Hematopoietic multipotent progenitor cell treated with erythropoietin and hydrocortisone succinate and interleukin-3 and kit ligand, for 17 days (in vitro differentiated cells): Measurements from ENCODE around the gene DECR2.
"Not testable (repeated sequence)": the region's sequence is repeated elsewhere in the genome, so short reads cannot be mapped to it uniquely, and the experiment has no call there.

Source experiments
- DNase-seq: peaks from one replicate; pipeline ENCODE4 v3.0.0-alpha.2; 2015; ENCODE audit warnings: low spot score

DECR2 gene

DNA sequence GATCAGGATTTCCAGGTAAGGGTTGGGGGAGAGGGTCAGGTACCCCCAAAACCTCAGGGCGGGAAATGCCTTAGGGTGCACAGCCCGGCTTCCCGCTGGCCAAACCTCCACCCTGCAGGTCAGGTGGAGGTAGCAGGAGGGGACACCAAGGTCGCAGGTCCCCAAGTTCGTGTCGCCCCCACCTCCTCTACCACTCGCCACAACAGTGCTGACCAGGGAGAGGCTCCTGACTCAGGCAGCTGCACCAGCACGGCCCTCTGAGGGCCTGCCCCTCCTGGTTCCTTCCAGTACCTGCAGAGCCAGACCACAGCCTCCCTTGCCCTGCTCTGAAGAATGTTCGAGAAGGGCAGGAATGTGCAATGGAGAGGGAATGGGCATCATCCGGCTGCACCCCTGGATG is 35.2 kb upstream of the DECR2 start:
- no peak for DNase-seq

DNA sequence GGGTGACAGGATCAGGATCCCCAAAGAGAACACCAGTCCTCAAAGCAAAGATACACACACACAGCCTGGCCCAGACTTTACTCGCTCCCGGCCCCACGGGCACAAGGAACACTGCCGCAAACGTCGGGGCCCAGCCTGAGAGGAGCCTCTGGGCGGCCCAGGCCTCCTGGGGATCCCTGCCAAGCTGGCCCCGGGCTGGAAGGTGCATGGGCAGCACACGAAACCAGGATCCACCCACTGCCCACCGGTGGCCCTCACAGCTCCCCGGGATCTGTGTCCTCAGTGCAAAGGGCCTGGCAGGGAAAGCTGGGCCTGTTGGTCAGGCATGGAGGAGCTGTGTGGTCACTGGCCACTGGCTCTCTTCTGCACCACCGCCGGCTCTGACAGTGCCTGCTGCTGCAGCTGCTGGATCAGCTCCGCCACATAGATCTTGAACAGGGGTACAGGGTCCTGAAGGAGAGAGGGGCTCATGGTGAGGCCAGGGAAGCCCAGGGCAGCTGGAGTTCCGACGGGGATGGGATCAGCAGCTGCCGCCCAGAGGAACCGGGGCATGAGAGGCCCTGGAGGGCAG is 34.3 kb upstream of the DECR2 start:
- no peak for DNase-seq

DNA sequence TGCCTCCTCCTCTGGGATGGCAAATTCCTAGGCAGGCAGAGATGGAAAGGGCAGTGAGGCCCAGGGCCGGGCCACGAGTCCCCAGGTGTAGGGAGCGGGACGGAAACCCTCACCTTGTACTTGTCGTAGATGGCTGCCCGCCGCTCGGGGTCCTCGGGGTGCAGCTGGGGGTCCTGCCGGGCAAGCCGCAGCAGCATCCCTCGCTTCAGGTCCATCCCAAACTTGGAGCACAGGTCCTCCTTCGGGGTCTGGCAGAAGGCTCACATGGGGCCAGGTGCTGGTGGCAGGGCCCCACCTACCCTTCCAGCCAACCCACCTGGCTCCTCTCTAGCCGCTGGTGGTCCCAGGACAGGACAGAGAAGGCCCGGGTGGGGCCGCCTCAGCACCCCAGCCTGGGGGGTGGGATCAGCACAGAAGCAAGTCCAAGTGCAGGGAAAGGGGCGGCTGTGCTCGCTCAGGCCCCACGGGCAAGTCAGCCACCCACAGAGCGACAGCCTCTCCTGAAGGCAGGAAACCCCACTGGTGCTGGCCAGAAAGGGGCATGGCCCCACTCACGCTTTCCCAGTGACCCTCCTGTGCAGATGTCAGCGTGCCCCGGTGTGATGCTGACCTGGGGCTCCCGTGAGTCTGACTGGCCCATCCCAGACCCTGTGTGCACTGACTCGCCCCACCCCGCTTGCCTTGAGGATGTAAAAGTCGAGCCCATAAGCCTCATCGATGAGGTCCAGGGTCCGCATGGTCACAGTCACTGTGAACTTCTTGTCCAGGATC is 33.1 kb upstream of the DECR2 start:
- DNase-seq: no peak

DNA sequence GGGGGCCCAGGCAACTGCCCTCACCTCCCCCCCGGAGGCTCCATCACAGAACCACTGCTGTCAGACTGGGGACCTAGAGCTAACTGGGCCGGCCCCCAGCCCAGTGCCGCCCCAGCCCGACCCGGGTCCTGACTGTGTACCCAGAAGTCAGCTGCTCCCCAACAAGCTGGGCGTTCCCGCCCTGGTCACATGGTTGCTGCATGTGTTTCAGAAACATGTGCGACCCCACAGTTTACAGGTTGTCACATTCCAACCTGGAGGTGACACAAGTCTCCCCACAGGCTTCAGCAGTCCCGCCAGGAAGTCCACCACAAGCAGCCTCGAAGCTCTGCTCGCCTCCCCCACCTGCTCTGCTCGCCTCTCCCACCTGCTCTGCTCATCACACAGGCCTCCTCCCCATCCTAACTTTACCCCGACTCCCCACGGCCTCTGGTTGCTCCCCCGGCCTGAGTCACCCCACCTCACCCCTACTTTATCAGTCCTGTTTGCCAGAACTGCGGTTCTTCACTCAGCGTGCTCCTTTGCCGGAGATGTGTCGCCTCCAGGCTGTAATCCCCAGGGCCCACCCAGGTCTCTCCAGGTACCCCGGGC is 32.3 kb upstream of the DECR2 start:
- no peak for DNase-seq

DNA sequence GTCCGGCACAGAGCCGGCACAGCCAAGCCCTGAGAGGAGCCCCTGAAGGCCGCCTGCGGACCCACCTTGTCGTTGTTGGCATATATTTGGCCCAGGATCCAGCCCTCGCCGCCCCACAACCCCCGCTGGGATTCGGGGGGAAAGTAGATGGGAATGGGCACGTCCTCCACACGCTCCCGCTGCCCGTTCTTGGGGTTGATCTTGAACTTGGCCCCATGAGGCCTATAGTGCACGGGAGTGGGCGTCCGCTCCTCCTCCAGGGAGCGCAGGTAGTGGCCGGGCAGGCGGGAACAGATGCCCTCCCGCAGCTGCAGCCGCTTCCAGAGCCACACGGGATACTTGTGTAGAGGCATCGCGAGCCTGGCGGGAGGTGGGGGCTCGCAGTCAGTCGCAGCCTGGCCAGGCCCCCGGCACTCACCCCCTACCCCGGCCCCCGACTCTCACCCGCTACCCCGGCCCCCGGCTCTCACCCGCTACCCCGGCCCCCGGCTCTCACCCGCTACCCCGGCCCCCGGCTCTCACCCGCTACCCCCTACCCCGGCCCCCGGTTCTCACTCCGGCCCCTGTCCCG is 31.7 kb upstream of the DECR2 start:
- no peak for DNase-seq

DNA sequence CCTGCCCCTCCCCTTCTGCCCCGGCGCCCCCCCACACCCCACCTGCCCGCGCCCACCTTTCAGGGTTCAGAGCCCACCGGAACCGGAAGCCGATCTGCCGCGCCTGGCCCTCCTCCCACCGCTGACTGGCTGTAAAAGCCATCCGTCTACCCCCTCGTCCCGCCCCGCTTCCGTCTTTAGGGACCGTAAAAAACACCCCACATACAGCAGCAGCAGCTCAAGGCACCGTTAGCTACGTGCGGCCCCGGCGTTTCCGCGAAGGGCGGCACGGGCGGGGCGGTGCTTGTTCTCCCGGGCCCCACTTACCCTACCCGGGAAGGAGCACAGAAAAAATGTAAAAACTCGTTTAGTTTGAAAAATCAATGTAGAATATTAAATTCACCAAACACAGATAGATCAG is 31.2 kb upstream of the DECR2 start, which contains the start of gene MRPL28:
Gene MRPL28 (minus strand): TSS at position 96 of the 400 bp plus-strand sequence. CDS start 320 bp downstream, outside the sequence.
- DNase-seq: peak; percentile 91

DNA sequence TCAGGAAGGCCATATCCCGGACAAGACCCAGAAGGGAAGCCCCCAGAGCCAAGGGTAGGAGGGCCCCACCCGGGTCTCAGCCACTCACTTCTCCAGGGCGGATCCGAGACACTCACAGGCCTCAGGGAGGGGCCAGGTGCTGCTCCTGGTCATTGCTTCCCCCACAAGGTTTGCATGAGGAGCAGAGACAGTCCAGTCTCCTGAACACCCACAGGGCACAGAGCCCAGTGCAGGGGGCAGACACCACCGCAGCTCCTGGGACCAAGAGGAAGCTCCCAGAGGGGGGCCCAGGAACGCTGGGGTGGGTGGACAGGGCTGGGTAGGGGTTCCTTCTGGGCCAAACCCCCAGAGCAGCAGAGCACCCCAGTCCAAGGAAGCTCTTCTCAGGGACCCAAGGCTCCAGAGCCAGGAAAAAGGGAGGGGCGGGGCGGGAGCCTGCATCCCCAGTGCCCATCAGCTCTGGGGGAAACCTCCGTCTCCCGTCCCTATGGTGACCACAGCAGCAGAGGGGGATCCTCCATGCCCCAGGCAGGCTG is 30.6 kb upstream of the DECR2 start:
- no peak for DNase-seq

DNA sequence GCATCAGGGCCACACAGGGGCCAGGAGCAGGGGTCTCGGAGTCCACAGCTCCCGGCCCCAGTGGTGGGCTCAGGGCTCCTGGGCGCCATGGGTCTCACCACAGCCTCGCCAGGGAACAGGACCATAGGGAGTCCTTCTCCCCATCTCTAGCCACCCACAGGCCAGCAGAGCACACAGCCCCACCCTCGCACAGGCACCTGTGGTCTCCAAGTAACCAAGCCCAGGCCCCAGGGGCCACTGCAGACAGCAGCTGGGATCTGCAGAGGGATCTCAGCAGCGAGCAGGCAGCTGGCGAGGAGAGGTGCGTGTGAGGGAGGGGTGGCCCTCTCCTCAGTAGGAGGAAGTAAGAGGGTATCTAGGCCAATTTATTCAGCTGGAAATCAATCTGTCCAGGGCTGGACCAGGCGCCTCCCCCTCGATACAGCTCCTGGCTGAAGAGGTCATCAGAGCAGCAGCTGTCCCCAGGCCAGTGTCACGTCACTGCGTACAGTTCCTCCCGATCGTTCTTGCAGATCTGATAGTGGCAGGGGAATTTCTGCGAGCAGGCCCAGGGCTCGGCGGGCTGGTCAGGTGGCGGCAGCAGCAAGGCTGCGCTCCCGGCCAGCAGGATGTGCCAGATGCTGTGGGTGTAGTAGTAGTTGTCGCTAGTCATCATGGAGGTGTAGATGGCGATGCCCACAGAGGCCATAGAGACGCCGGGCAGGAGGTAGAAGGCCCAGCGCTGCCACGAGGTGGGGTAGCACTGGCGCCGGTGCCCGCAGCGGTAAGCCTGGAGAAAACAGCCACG is 30.0 kb upstream of the DECR2 start:
- DNase-seq: no peak

DNA sequence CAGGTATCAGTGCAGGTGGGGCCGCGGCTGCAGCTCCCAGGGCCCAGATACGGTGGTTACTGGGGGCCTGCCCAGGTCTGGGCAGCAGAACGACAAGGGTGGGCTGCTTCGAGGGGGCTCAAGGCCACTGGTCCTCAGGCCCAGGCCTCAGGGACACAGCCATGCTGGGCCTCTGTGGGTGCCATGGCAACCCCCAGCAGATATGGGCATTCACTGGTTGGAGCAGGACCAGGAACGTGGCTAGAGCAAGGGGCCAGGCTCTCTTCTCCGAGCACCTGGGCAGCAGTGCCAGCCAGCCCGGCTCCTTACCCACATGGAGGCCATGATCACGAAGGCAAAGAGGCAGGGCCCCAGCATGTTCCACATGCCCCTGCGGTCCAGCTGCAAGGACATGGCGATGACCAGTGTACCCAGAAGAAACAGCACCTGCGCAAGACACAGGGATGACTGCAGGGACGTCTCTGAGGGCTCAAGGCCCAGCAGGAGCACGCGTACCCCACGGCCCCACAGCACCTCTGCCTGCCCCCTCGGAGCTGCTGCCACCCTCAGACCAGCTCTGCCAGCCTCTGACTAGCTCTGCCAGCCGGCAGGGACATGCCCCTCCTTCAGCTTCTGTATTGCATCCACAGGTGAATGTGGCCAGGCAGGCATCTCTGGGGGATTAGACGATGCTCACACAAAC is 29.2 kb upstream of the DECR2 start:
- no peak for DNase-seq

DNA sequence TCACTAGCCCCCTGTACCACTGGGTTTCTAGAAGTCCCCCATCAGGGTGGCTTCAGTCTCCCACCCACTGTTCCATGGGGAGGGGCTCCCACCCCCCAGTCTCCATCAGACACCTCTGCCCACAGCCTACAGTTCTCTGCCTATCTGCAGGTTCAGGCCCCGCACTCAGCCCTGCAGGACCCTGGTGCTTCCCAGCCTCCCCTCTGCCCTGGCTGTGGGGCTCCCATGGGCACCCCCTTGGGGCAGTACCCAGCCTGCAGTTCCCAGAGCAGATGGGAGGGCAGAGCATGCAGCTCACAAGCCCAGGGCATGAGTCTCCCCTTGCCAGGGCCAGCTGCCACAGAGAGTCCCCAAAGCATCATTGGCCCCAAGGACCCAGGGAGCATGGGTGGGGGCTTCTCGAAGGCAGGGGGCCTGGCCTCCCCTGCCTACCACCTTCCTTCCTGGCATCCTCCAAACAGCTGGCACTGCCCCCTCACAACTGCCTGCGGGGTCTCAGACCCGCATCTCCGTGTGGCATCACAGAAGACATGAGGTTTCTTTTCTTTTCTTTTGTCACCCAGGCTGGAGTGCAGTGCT is 28.6 kb upstream of the DECR2 start:
- DNase-seq: no peak

DNA sequence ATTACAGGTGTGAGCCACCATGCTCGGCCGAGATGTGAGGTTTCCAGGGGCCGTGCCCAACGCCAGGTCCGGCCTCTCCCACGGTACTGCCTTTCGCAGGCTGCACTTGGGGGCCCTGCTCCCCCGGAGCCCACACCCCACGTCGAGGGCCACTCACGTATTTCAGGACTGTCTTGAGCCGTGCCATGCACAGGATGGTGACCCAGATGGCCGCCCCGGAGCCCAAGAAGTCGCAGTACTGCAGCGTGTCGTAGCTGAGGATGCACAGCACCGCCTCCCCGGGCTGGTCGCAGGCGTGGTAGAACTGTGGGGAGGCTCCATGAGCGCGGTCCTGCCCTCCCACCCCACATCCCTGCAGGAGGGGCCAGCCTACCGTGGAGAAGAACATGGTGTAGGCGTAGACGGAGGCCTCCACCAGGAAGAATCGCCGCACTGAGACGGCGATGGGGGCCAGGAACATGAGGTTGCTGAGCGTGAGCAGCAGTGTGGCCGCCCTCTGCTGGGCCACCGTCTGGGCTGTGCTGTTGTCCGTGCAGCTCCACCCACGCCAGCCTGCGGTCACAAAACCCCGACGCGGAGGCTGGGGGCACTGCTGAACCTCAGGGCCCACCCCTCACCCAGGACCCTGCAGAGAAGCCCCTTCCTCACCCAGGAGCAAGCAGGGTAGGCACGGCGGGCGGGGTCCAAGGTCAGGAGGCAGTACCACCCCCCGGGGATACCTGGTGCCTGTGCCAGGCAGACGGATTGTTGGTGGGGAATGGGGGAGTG is 27.7 kb upstream of the DECR2 start:
- no peak for DNase-seq

DNA sequence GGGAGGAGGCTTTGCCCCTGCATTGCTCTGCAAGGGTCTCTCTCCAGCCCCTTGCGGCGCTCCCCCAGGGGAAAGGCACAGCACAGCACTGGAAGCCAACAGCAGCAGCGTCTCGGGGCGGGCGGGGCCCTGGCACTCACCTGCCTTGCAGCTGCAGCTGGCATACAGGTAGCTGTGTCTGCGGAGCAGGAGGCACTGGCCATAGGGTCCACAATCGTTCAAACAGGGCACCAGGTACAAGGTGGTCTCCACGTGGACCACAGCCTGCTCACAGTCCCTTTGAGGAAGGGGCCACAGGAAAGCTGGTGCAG is 27.1 kb upstream of the DECR2 start:
- DNase-seq: no peak

DNA sequence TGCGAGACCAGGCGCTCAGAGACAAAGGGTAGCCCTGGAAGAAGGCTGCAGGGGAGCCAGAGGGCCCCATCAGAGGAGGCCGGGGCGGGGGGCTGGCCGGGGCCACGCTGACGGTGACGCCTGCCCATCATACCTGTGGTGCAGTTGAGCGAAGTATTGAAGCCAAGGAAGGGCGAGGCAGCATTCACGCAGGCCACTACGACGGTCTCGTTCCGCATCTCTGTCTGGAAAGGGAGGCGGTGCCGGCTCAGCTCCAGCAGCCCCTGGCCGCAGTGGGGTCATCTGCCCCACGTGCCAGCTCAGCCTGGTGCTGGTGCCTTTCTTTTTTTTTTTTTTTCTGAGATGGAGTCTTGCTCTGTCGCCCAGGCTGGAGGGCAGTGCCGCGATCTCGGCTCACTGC is 26.5 kb upstream of the DECR2 start:
- no peak for DNase-seq

DNA sequence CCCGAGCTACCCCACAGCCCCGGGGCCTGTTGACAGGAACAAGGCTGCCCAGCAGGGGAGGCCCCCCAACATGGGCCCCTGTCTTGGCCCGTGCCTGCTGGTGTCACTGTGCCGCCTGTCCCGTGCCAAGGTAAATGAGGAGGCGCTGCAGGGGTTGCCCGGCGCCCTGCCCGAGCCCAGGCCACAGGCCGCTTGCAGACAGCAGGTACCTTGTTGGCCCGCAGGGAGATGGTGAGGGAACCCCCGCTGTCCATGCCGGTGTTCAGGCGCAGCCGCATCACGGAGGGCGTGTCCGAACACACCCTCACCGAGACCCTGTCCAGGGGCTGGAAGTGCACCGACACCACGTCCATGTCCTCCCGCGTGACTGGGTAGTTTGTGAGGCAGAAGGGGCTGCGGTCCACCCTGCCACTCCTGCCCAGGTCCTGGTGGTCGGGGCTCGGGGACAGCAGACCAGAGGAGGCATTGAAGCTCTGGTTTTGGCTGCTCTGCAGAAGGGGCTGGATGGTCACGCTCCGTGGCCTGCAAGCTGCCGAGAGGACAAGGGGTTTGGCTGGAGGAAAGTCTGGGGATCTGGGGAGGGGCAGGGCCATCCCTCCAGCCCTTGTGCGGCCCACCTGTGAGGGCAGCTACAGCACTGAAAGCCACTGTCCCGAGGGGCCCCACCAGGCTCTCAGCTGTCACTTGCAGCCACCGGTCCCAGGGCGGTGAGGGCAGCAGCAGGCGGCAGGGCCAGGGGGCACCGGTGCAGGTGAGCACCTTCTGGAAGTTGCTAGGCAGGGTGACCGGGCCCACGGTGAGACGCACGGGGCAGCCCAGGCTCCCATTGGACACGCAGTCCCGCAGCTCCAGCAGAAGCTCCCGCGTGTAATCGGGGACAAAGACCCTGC is 25.5 kb upstream of the DECR2 start:
- DNase-seq: no peak

DNA sequence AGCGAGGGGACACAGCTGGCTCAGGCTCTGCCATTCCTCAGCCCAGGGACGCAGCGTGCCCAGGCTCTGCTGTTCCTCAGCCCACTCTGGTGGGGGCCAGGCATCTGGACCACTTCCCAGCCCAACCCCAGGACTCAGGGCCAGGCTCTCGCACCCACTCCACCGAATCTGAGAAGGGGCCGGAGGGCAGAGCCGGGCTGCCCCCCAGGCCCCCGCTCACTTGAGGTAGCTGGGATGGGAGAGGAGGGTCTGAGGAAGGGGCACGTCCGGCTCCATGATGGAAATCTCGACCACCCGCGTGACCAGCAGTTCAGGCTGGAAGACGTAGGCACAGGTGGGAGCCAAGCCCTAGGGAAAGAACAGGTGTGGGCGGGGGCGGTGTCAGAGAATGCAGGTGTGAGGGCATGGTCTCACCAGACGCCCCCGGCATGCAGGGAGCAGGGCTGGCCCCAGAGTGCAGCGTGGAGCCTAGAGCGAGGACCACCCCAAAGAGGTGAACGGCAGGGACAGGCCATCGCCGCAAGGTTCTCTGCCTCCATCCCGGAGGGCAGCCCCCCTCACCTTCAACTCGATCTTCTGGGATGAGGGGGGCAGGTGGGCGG is 24.8 kb upstream of the DECR2 start:
- no peak for DNase-seq

DNA sequence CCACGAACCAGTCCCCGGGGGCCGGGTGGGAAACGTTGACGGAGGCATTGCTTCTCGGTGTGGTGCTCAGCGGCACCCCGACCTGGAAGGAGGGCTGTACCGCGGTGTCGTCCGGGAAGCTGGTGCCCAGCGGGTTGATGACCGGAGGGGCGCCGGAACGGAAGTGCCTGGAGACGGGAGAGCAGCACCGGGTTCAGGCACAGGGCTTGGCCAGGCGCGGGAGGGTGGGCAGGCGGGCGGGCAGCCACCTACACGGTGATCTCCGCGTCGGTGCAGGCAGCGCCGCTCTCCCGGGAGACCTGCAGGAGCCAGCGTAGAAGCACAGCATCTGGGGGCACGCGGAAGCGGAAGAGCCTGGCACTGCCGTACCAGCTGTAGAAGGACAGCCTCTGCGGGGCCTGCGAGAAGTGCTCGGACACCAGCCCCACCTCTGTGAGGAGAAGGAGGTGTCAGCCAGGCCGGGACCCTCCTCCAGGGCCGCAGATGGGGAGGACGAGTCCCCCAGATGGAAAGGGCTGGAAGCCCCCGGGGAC is 24.2 kb upstream of the DECR2 start:
- no peak for DNase-seq

DNA sequence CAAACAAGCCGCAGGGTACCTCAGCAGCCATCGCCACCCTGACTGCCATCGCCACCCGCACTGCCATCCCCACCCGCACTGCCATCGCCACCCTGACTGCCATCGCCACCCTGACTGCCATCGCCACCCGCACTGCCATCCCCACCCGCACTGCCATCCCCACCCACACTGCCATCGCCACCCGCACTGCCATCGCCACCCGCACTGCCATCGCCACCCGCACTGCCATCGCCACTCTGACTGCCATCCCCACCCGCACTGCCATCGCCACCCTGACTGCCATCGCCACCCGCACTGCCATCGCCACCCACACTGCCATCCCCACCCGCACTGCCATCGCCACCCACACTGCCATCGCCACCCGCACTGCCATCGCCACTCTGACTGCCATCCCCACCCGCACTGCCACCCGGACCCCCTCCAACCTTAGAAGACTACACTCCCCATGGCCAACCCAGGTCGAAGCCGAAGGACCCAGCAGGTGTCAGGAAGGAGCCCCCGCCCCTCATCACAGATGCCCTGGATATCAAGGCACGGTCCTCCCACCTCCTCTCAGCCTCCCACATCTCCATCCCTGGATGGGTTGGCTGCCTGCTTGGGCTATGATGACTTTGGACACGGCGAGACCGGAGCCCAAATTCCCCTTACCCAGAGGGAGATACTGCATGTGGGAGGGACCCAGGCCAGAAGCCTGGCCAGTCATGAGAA is 23.4 kb upstream of the DECR2 start:
- DNase-seq: not testable (repeated sequence)

DNA sequence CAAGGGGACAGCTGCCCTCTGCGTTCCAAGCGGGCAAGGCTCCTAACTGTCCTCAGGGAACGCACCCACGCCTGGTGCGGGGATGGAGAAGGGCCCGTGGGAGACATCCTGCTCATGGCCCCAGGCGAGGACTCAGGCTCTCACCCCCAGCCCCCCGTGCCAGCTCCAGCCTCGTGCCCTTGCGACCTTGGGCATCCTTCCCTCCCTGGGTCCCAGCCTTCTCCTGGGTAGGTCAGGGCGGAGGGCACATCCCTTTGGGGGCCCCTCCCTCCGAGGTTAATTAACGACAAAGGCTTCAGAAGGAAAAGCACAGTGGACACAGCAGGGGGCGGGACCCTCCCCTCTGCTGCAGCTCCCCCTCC is 22.9 kb upstream of the DECR2 start:
- no peak for DNase-seq
